ENCODE measurements around the gene ZFP42. TPM values are rescaled to one million over a fixed set of nuclear protein-coding genes. Genes with fewer than 3 reads are reported as not detected.
"Not testable (repeated sequence)": the region's sequence is repeated elsewhere in the genome, so short reads cannot be mapped to it uniquely, and the experiment has no call there.

The ZFP42 gene
- total RNA-seq, 4 donors from 2014 or later = not detected

GRCh38 chr4:187972135-187972534 lies 23.4 kb upstream of the ZFP42 start:
- Histone ChIP-seq H3K4me1 (no peaks in the 10 kb centered on the region), H3K36me3 (no peaks in the 10 kb centered on the region), H3K27ac (no peak overlapping the region), H3K4me3 (no peak overlapping the region), H3K9me3 (no peaks in the 10 kb centered on the region), H3K27me3 (no peaks in the 10 kb centered on the region)
- TF ChIP-seq POLR2A (IDR thresholded peaks at IDR 0.05) (no peak), CTCF (IDR thresholded peaks at IDR 0.05) (no peak)
- DNase-seq = no peak
- intact Hi-C loops (cut with DNase I) = no loop called here
- 88 to 89% methylated on average over 5 of the region's 5 CpGs for WGBS, 2 donors

- Histone ChIP-seq H3K27me3 (no peaks in the 10 kb centered on the region), H3K4me1 (no peaks in the 10 kb centered on the region), H3K9me3 (no peaks in the 10 kb centered on the region), H3K36me3 (no peaks in the 10 kb centered on the region), H3K4me3 (no peak overlapping the region), H3K27ac (no peak overlapping the region)
- 87 to 100% methylated on average over 2 of the region's 2 CpGs for WGBS, 2 donors
- DNase-seq = no peak
- intact Hi-C loops (cut with DNase I) = no loop called here
- TF ChIP-seq POLR2A (IDR thresholded peaks at IDR 0.05) (no peak), CTCF (IDR thresholded peaks at IDR 0.05) (no peak)
Measured at GRCh38 chr4:187983746-187984145, 11.8 kb upstream of the ZFP42 start.

GRCh38 chr4:187992971-187993370 lies 2.6 kb upstream of the ZFP42 start:
- Histone ChIP-seq H3K9me3 (peaks cover 0 to 10% (median 0%) of the 10 kb centered on the region in 3 donors), H3K27ac (no peak overlapping the region), H3K27me3 (peaks cover 0 to 25% (median 0%) of the 10 kb centered on the region in 4 donors), H3K36me3 (no peaks in the 10 kb centered on the region), H3K4me1 (no peaks in the 10 kb centered on the region), H3K4me3 (no peak overlapping the region)
- TF ChIP-seq CTCF (IDR thresholded peaks at IDR 0.05) (no peak), POLR2A (IDR thresholded peaks at IDR 0.05) (no peak)
- no peak for DNase-seq
- 62 to 83% methylated on average over 5 of the region's 5 CpGs for WGBS, 2 donors
- intact Hi-C loops (cut with DNase I) = no loop called here

GRCh38 chr4:187993827-187994226 lies 1.7 kb upstream of the ZFP42 start:
- 63 to 71% methylated on average over 6 of the region's 6 CpGs for WGBS, 2 donors
- Histone ChIP-seq H3K27ac (no peak overlapping the region), H3K4me3 (no peak overlapping the region), H3K36me3 (no peaks in the 10 kb centered on the region), H3K9me3 (peaks cover 0 to 10% (median 0%) of the 10 kb centered on the region in 3 donors), H3K4me1 (no peaks in the 10 kb centered on the region), H3K27me3 (peaks cover 0 to 25% (median 0%) of the 10 kb centered on the region in 4 donors)
- TF ChIP-seq CTCF (IDR thresholded peaks at IDR 0.05) = peak in 2 of 6 experiments; percentile 7 to 25
- TF ChIP-seq POLR2A (IDR thresholded peaks at IDR 0.05) = no peak
- intact Hi-C loops (cut with DNase I) = no loop called here
- no peak for DNase-seq

- Histone ChIP-seq H3K36me3 (no peaks in the 10 kb centered on the region), H3K27me3 (peaks cover 0 to 25% (median 0%) of the 10 kb centered on the region in 4 donors), H3K27ac (no peak overlapping the region), H3K4me3 (no peak overlapping the region), H3K9me3 (peaks cover 0 to 10% (median 0%) of the 10 kb centered on the region in 3 donors), H3K4me1 (no peaks in the 10 kb centered on the region)
- intact Hi-C loops (cut with DNase I) = no loop called here
- no peak for DNase-seq
- 30 to 35% methylated on average over 25 to 31 of the region's 34 CpGs for WGBS, 2 donors
- TF ChIP-seq CTCF (IDR thresholded peaks at IDR 0.05) = no peak
- TF ChIP-seq POLR2A (IDR thresholded peaks at IDR 0.05) = no peak
Measured at GRCh38 chr4:187996502-187997177, 1.1 kb downstream of the ZFP42 start.

GRCh38 chr4:187997991-187998390 lies 2.4 kb downstream of the ZFP42 start:
- H3K4me3 ChIP-seq; H3K4me1 ChIP-seq; H3K36me3 ChIP-seq; H3K27ac ChIP-seq; DNase-seq; intact Hi-C loops (cut with DNase I): not testable (repeated sequence)
- 83% methylated on average over 15 of the region's 15 CpGs for WGBS, 2 donors
- peaks cover 0 to 10% (median 0%) of the 10 kb centered on the region in 3 donors for H3K9me3 ChIP-seq
- peaks cover 0 to 25% (median 0%) of the 10 kb centered on the region in 4 donors for H3K27me3 ChIP-seq

Data from esophagus squamous epithelium (tissue), 5 donors.